Stimulated activated CD8-positive, alpha-beta memory T cell treated with anti-CD3 and anti-CD28 coated beads, Interleukin-4, amount 100 ng/mL, for 48 hours (primary cell): Measurements from ENCODE around the gene DIPK1A.
"Not testable (repeated sequence)": the region's sequence is repeated elsewhere in the genome, so short reads cannot be mapped to it uniquely, and the experiment has no call there.

Experiments used
- DNase-seq: peaks from one replicate; pipeline ENCODE4 v3.0.0-alpha.2; 2020

DIPK1A gene

GRCh38 chr1:92975551-92976232 lies 14.4 kb upstream of the DIPK1A start:
- DNase-seq = no peak

GRCh38 chr1:92974112-92974511 lies 12.8 kb upstream of the DIPK1A start:
- not testable (repeated sequence) for DNase-seq

- no peak for DNase-seq
Measured at GRCh38 chr1:92973203-92973897, 12.1 kb upstream of the DIPK1A start.

GRCh38 chr1:92972409-92973129 lies 11.3 kb upstream of the DIPK1A start:
- no peak for DNase-seq

GRCh38 chr1:92971932-92972331 lies 10.7 kb upstream of the DIPK1A start:
- not testable (repeated sequence) for DNase-seq

GRCh38 chr1:92970990-92971689 lies 9.9 kb upstream of the DIPK1A start:
- DNase-seq = no peak

GRCh38 chr1:92969517-92969916 lies 8.3 kb upstream of the DIPK1A start:
- DNase-seq = no peak

GRCh38 chr1:92968138-92969032 lies 7.1 kb upstream of the DIPK1A start:
- no peak for DNase-seq

- DNase-seq = no peak
Measured at GRCh38 chr1:92964998-92965397, 3.7 kb upstream of the DIPK1A start.

- no peak for DNase-seq
Measured at GRCh38 chr1:92964316-92964715, 3.1 kb upstream of the DIPK1A start.

GRCh38 chr1:92961896-92962752 lies 862 bp upstream of the DIPK1A start:
- peak; percentile 66 for DNase-seq

GRCh38 chr1:92960395-92961130 lies 699 bp downstream of the DIPK1A start:
- DNase-seq = peak; percentile 69

GRCh38 chr1:92958203-92958970 lies 2.9 kb downstream of the DIPK1A start:
- DNase-seq = no peak

GRCh38 chr1:92957030-92957734 lies 4.1 kb downstream of the DIPK1A start:
- DNase-seq = no peak

GRCh38 chr1:92956254-92957029 lies 4.8 kb downstream of the DIPK1A start:
- DNase-seq = no peak

- DNase-seq = no peak
Measured at GRCh38 chr1:92953491-92953890, 7.8 kb downstream of the DIPK1A start.

GRCh38 chr1:92952714-92953113 lies 8.5 kb downstream of the DIPK1A start:
- DNase-seq = no peak

GRCh38 chr1:92951141-92951582 lies 10.1 kb downstream of the DIPK1A start:
- DNase-seq = no peak
